H9 (cell line): Measurements from ENCODE around the gene RNF208. TPM values are rescaled to one million over a fixed set of nuclear protein-coding genes. Genes with fewer than 3 reads are reported as not detected.

Experiments used
- DNase-seq: peaks from one replicate; pipeline ENCODE4 v3.0.0-alpha.2; 2017
- H2AFZ ChIP-seq: one replicate; pipeline ENCODE4 v1.6.1; 2013; ENCODE audit warnings: mild to moderate bottlenecking, low read length, control low read depth, moderate library complexity
- H2AK5ac ChIP-seq: 2 replicates; pipeline ENCODE4 v1.6.1; 2013; ENCODE audit warnings: low read length, control low read depth, mixed read lengths; ENCODE audit not compliant: insufficient read length
- H2BK120ac ChIP-seq: one replicate; pipeline ENCODE4 v1.6.1; 2013; ENCODE audit warnings: low read depth, mild to moderate bottlenecking, low read length, control low read depth, inconsistent platforms; ENCODE audit not compliant: poor library complexity, severe bottlenecking
- H2BK12ac ChIP-seq: 2 replicates; pipeline ENCODE4 v1.6.1; 2013; ENCODE audit warnings: low read length, control low read depth, mixed read lengths, low read depth; ENCODE audit not compliant: insufficient read length
- H2BK15ac ChIP-seq: 2 replicates; pipeline ENCODE4 v1.6.1; 2013; ENCODE audit warnings: low read depth, low read length, control low read depth
- H2BK20ac ChIP-seq: one replicate; pipeline ENCODE4 v1.6.1; 2013; ENCODE audit warnings: low read depth, mild to moderate bottlenecking, low read length, control low read depth, inconsistent platforms; ENCODE audit not compliant: poor library complexity, severe bottlenecking
- H2BK5ac ChIP-seq: 2 replicates; pipeline ENCODE4 v1.6.1; 2013; ENCODE audit warnings: low read length, control low read depth, mixed read lengths; ENCODE audit not compliant: insufficient read length
- H3K14ac ChIP-seq: 2 replicates; pipeline ENCODE4 v1.6.1; 2013; ENCODE audit warnings: low read length, control low read depth; ENCODE audit not compliant: insufficient read depth
- H3K18ac ChIP-seq: 2 replicates; pipeline ENCODE4 v1.6.1; 2013; ENCODE audit warnings: low read depth, mild to moderate bottlenecking, mixed read lengths, low read length, control low read depth; ENCODE audit not compliant: insufficient read length
- H3K23ac ChIP-seq: 2 replicates; pipeline ENCODE4 v1.6.1; 2013; ENCODE audit warnings: low read length, control low read depth, mixed read lengths, low read depth; ENCODE audit not compliant: insufficient read length
- H3K23me2 ChIP-seq: 2 replicates; pipeline ENCODE4 v1.6.1; 2013; ENCODE audit warnings: low read depth, mild to moderate bottlenecking, mixed read lengths, low read length, control low read depth; ENCODE audit not compliant: insufficient read length, poor library complexity, severe bottlenecking
- H3K27ac ChIP-seq: 2 replicates; pipeline ENCODE4 v1.5.1; 2013; ENCODE audit warnings: low read length, control low read depth, mixed read lengths, low read depth; ENCODE audit not compliant: insufficient read length
- H3K27me3 ChIP-seq: 2 replicates; pipeline ENCODE4 v1.6.1; 2013; ENCODE audit warnings: low read length, control low read depth, inconsistent platforms; ENCODE audit not compliant: insufficient read depth
- H3K4ac ChIP-seq: 2 replicates; pipeline ENCODE4 v1.6.1; 2013; ENCODE audit warnings: low read depth, mild to moderate bottlenecking, control low read depth, inconsistent platforms, low read length, moderate library complexity
- H3K4me1 ChIP-seq: 2 replicates; pipeline ENCODE4 v1.6.1; 2013; ENCODE audit warnings: low read length, control low read depth, inconsistent platforms; ENCODE audit not compliant: insufficient read depth
- H3K4me2 ChIP-seq: 2 replicates; pipeline ENCODE4 v1.6.1; 2013; ENCODE audit warnings: low read length, control low read depth, mixed read lengths; ENCODE audit not compliant: insufficient read length, insufficient read depth
- H3K56ac ChIP-seq: 2 replicates; pipeline ENCODE4 v1.6.1; 2013; ENCODE audit warnings: low read depth, mild to moderate bottlenecking, mixed read lengths, low read length, control low read depth; ENCODE audit not compliant: insufficient read length
- H3K79me1 ChIP-seq: 2 replicates; pipeline ENCODE4 v1.6.1; 2013; ENCODE audit warnings: low read depth, mild to moderate bottlenecking, moderate library complexity, low read length, control low read depth, inconsistent platforms; ENCODE audit not compliant: insufficient read depth, poor library complexity, severe bottlenecking
- H3K79me2 ChIP-seq: 2 replicates; pipeline ENCODE4 v1.6.1; 2013; ENCODE audit warnings: low read length, control low read depth, inconsistent platforms; ENCODE audit not compliant: insufficient read depth
- H3K9ac ChIP-seq: 2 replicates; pipeline ENCODE4 v1.6.1; 2013; ENCODE audit warnings: low read length, control low read depth, mixed read lengths; ENCODE audit not compliant: insufficient read length; ENCODE audit errors: extremely low read depth
- H3K9me3 ChIP-seq: one replicate; pipeline ENCODE4 v1.6.1; 2013; ENCODE audit warnings: low read depth, low read length, inconsistent platforms; ENCODE audit not compliant: control insufficient read depth
- H3T11ph ChIP-seq: one replicate; pipeline ENCODE4 v1.6.1; 2013; ENCODE audit warnings: mild to moderate bottlenecking, low read length, control low read depth, inconsistent platforms
- H4K20me1 ChIP-seq: one replicate; pipeline ENCODE4 v1.6.1; 2013; ENCODE audit not compliant: control insufficient read depth, insufficient read length, insufficient read depth
- H4K5ac ChIP-seq: 2 replicates; pipeline ENCODE4 v1.6.1; 2013; ENCODE audit warnings: low read depth, mild to moderate bottlenecking, mixed read lengths, low read length, control low read depth; ENCODE audit not compliant: insufficient read length
- H4K8ac ChIP-seq: replicated peaks from 2 replicates; pipeline ENCODE4 v1.6.1; 2013; ENCODE audit warnings: low read length, control low read depth, mixed read lengths, low read depth; ENCODE audit not compliant: insufficient read length
- H4K91ac ChIP-seq: 2 replicates; pipeline ENCODE4 v1.6.1; 2013; ENCODE audit warnings: low read depth, mild to moderate bottlenecking, moderate library complexity, mixed read lengths, low read length, control low read depth; ENCODE audit not compliant: insufficient read length
- H3K27ac Mint-ChIP-seq, 3 experiments: 2 replicates in 2 of 3; 3 replicates in 1 of 3; pipeline ENCODE4 v1.8.0; 2020 to 2021; ENCODE audit warnings: mixed read lengths in 3 of 3, mild to moderate bottlenecking in 1 of 3, moderate library complexity in 1 of 3
- H3K27me3 Mint-ChIP-seq: 2 replicates; pipeline ENCODE4 v1.8.0; 2021; ENCODE audit warnings: low read depth, mild to moderate bottlenecking, moderate library complexity, mixed read lengths
- H3K36me3 Mint-ChIP-seq, 3 experiments: 2 replicates in 2 of 3; 3 replicates in 1 of 3; pipeline ENCODE4 v1.8.0; 2020 to 2021; ENCODE audit warnings: low read depth in 3 of 3, mixed read lengths in 3 of 3; ENCODE audit not compliant: insufficient read depth in 1 of 3
- H3K4me1 Mint-ChIP-seq, 2 experiments: 2 replicates each; pipeline ENCODE4 v1.8.0; 2020; ENCODE audit warnings: mixed read lengths in 2 of 2
- H3K4me3 Mint-ChIP-seq, 2 experiments: 2 replicates in 1 of 2; 3 replicates in 1 of 2; pipeline ENCODE4 v1.8.0; 2020 to 2021; ENCODE audit warnings: mild to moderate bottlenecking in 2 of 2, mixed read lengths in 2 of 2, moderate library complexity in 1 of 2
- H3K9me3 Mint-ChIP-seq, 2 experiments: 2 replicates in 1 of 2; 3 replicates in 1 of 2; pipeline ENCODE4 v1.8.0; 2020; ENCODE audit warnings: mild to moderate bottlenecking in 2 of 2, mixed read lengths in 2 of 2, moderate library complexity in 1 of 2
- CTCF ChIP-seq: fragments of 200-600 bp; sonication (generic); conservative IDR thresholded peaks from 3 replicates; pipeline ENCODE4 v1.8.0; 2021; ENCODE audit warnings: antibody characterized with exemption, mild to moderate bottlenecking
- WGBS: extraction: QIAGEN DNeasy Blood & Tissue Kit; methylation state at CpG from one replicate; pipeline ENCODE4 v1.1.7; 2013; ENCODE audit warnings: missing lambda C conversion rate, low lambda C conversion rate, mixed read lengths; ENCODE audit not compliant: insufficient read length; ENCODE audit errors: extremely low coverage; 5-methylcytosine and 5-hydroxymethylcytosine counted together
- total RNA-seq: library from RNA; stranded (reverse); gene quantifications from 2 replicates; pipeline ENCODE4 v1.2.1, GENCODE V29; 2021

Gene RNF208
- total RNA-seq, 1 experiment from 2014 or later, result 7.7 TPM

- no peak overlapping the region for H3K27ac ChIP-seq
- no peak overlapping the region for H2AFZ ChIP-seq
- Mint-ChIP-seq H3K4me1 (peaks cover 17 to 22% of the 10 kb centered on the region in 2 experiments), H3K9me3 (no peaks in the 10 kb centered on the region), H3K36me3 (peaks cover 10 to 59% (median 49%) of the 10 kb centered on the region in 3 experiments; a peak in 6 of 7 replicates), H3K27ac (no peak overlapping the region), H3K4me3 (no peak overlapping the region), H3K27me3 (no peaks in the 10 kb centered on the region)
- peaks cover 10% of the 10 kb centered on the region; the same call in 1 of the 2 replicates for H3K79me2 ChIP-seq
- H3K18ac ChIP-seq, result no peak overlapping the region
- H4K5ac ChIP-seq, result no peak overlapping the region
- peaks cover 2% of the 10 kb centered on the region for H4K20me1 ChIP-seq
- no peak overlapping the region for H4K8ac ChIP-seq
- peaks cover 5% of the 10 kb centered on the region; the same call in 1 of the 2 replicates for H3K4me1 ChIP-seq
- H3K79me1 ChIP-seq, result peaks cover 6% of the 10 kb centered on the region
- no peak overlapping the region for H2BK15ac ChIP-seq
- no peak overlapping the region for H2BK12ac ChIP-seq
- no peak overlapping the region for H3K4ac ChIP-seq
- no peak overlapping the region for H3K9ac ChIP-seq
- H3K23me2 ChIP-seq, result peaks cover 13% of the 10 kb centered on the region
- H3K23ac ChIP-seq, result no peak overlapping the region
- no peaks in the 10 kb centered on the region for H3K27me3 ChIP-seq
- no peak overlapping the region for H2AK5ac ChIP-seq
- no peak for DNase-seq
- TF ChIP-seq CTCF, result no peak
- H2BK120ac ChIP-seq, result no peak overlapping the region
- H4K91ac ChIP-seq, result no peak overlapping the region
- no peak overlapping the region for H3K56ac ChIP-seq
- no peak overlapping the region for H3T11ph ChIP-seq
- H3K14ac ChIP-seq, result no peak overlapping the region
- H3K9me3 ChIP-seq, result no peaks in the 10 kb centered on the region
- no peak overlapping the region for H2BK20ac ChIP-seq
- no peak overlapping the region for H2BK5ac ChIP-seq
- no peak overlapping the region for H3K4me2 ChIP-seq
- WGBS, result no CpG with 5 or more reads among the region's 19 CpGs
These were observed 36.1 kb downstream of the RNF208 start for GRCh38 chr9:137185921-137186320.
